Fibroblast of lung (primary cell): ENCODE data around the gene SEPTIN8.

Source experiments
- CTCF ChIP-seq, 2 donors: IDR thresholded peaks in 1 of 2; conservative IDR thresholded peaks in 1 of 2; 1 replicate in 1 of 2; 2 replicates in 1 of 2; pipeline ENCODE4 v1.5.1; 2011 to 2012; ENCODE audit warnings: low read length in 2 of 2, control low read depth in 1 of 2, inconsistent platforms in 1 of 2, low read depth in 1 of 2, mild to moderate bottlenecking in 1 of 2
- EZH2 ChIP-seq: IDR thresholded peaks from 2 replicates; pipeline ENCODE4 v1.5.1; 2012; ENCODE audit warnings: low read length, control low read depth, mild to moderate bottlenecking; ENCODE audit errors: missing control alignments

GRCh38 chr5:132787076-132787475, 10.0 kb upstream of the SEPTIN8 start:
- no peak for TF ChIP-seq EZH2
- no peak for TF ChIP-seq CTCF (conservative IDR thresholded peaks at IDR 0.05 in 1 of 2, IDR thresholded peaks at IDR 0.05 in 1 of 2; ENCODE audit: low read depth in 1 of 2, low read length in 2 of 2)
